Measurements from ENCODE around the gene ST6GALNAC6.

GRCh38 chr9:127869310-127870152 is 29.9 kb downstream of the ST6GALNAC6 start:
- TF ChIP-seq CTCF (IDR thresholded peaks at IDR 0.05; ENCODE audit: low read depth, low read length): peak; percentile 84
- TF ChIP-seq POLR2A (IDR thresholded peaks at IDR 0.05; ENCODE audit: extremely low read depth, insufficient read length): no peak
- no peak for TF ChIP-seq MAX (IDR thresholded peaks at IDR 0.05; ENCODE audit: low read depth, low read length)
